Stimulated activated CD8-positive, alpha-beta memory T cell treated with anti-CD3 and anti-CD28 coated beads, Interleukin-15, amount 100 ng/mL, for 48 hours (primary cell): ENCODE results near the gene GDNF.
"Not testable (repeated sequence)": the region's sequence is repeated elsewhere in the genome, so short reads cannot be mapped to it uniquely, and the experiment has no call there.

Source experiments
- DNase-seq, 2 donors: peaks; one replicate each; pipeline ENCODE4 v3.0.0-alpha.2; 2020; ENCODE audit warnings: low read depth in 2 of 2

Gene GDNF, protein sequence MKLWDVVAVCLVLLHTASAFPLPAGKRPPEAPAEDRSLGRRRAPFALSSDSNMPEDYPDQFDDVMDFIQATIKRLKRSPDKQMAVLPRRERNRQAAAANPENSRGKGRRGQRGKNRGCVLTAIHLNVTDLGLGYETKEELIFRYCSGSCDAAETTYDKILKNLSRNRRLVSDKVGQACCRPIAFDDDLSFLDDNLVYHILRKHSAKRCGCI

DNA sequence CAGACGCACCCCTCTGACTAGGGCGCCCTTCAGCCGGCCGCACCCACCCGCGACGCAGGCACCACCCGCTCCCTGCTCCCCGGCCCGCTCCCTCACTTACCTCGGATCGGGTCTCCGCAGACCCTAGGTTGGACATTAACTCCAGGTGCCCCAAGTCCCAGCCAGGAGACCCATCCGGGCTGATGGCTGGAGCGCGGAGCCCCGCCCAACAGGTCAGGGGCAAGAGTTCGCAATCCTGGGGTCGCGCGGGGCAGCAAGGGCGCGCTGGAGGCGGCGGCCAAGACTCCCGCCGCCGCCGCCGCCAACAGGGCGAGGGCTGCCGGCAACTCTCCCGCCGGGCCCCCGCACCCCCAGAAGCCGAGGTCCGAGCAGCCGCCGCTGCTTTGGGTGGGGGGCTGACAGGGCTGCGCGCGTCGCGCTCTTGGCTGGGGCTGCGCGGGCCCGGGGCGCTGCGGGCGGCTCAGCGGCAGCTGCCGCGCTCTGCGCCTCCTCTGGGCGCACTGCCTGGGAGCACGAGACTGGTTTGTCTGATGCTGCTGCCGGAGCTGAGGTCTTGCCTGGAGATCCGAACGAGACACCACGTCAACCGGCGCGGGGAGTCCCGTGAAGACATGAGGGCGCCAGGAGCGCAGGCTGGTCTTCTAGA, at the start of gene GDNF:
GDNF (minus strand) TSS at position 635 of the 646 bp plus-strand sequence. CDS start 5,245 bp downstream, outside the sequence.
- no peak for DNase-seq

- no peak for DNase-seq
Measured at GRCh38 chr5:37888476-37888875, 48.6 kb upstream of the GDNF start.

GRCh38 chr5:37886242-37886905, 46.5 kb upstream of the GDNF start:
- no peak for DNase-seq

GRCh38 chr5:37882636-37883035, 42.8 kb upstream of the GDNF start:
- DNase-seq: no peak

- no peak for DNase-seq
Measured at GRCh38 chr5:37881359-37881758, 41.5 kb upstream of the GDNF start.

GRCh38 chr5:37876943-37877342, 37.1 kb upstream of the GDNF start:
- DNase-seq: no peak

- DNase-seq: no peak
Measured at GRCh38 chr5:37876245-37876644, 36.4 kb upstream of the GDNF start.

DNA sequence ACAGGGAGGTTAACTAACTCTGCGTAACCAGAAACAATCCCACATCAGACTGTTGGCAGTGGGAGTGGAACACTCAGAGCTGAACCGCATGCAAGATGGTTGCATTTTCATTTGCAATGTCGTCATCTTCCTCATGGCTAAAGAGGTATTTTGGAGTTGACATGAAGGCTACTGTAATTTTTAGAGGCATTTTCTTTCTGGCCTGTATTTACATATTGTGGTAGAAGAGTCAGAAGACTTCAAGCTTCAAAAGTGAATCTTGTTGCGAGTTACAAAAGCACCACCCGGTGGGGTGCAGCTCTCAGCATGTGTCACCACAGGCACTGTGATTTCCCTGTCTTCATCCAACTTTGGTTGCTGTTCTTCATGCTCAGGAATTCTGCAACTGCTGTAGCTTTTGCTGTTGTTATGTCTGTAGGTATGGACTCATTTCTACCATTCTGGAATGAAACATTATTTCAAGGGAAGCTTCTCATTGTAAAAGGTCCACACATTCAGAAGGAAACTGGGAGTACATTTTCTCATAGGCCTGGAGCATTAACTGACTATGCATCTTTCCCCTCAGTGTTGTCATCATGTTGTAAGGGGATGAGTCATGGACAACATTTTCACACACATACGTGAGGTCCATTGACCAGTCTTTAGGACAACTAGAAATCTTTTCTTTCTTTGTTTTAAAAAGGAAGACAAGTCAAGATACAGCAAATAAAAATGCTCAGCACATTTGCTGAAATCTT, 35.4 kb upstream of the GDNF start:
- no peak for DNase-seq

- DNase-seq: no peak
Measured at GRCh38 chr5:37873988-37874387, 34.1 kb upstream of the GDNF start.

DNA sequence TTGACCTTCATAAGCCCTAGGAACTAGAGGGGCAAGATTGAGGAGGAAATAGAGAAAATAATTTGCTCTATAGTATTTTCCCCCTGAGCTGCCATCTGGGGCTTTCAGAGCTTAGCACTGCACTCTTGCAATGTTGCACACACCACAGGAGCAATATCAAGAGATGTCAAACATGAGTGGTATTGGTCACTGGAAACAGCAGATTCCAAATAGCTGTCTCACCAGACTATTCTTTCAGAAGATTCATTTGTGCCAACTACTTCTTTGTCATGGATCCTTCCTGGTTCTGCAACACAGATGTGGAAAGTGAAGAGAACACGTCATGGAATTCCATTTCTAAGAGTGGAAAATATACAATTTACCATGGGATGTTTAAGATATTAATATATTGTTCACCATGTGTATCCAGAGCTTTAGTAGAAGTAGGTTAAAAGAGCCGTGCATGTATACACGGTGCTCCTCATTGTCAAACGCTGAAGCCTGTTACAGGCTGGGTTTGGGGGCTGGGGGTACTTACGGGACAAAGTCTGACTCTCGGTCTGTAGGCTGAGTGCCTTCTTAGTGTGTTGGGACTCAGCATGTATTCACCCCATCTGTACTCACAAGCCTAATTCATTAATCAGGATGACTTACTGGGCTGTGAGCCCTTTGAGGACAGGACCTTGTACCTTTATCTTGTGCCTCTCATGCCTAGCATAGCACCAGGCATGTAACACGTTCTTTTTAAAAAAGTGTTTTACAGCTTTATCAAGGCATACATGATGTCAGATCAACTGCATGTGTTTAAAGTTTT, 31.4 kb upstream of the GDNF start:
- DNase-seq: no peak

DNA sequence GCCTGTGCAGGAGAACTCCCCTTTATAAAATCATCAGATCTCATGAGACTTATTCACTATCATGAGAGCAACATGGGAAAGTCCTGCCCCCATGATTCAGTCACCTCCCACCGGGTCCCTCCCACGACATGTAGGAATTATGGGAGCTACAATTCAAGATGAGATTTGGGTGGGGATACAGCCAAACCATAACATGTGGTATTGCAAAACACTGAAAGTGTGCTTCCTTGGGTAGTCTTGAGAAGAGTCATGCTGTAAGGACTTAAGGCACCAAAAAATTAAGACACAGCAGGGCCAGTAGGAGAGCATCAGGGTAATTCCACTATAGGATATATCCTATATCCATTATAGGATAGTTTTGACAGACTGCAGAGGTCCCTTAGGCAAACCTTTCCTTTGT, 29.4 kb upstream of the GDNF start:
- no peak for DNase-seq

DNA sequence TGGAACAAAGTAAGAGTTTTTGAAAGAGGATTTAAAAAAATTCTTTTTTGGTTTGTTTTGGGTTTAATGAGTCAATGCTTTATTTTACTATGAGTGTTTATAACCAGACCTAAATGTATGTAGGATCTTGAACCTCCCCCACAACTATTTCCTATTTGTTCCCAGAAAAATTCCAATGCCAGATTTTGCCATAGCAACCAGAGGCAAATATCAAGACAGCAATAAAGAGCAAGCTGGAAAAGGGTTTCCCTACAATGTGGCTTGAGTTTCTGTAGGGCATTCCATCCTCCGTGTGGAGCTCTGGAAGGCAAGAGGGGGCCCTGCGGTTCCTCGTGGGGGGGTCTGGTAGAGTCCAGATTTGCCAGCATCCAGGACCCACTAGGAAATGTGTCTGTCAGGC, 27.8 kb upstream of the GDNF start:
- no peak for DNase-seq

GRCh38 chr5:37862907-37863306, 23.1 kb upstream of the GDNF start:
- DNase-seq: not testable (repeated sequence)

DNA sequence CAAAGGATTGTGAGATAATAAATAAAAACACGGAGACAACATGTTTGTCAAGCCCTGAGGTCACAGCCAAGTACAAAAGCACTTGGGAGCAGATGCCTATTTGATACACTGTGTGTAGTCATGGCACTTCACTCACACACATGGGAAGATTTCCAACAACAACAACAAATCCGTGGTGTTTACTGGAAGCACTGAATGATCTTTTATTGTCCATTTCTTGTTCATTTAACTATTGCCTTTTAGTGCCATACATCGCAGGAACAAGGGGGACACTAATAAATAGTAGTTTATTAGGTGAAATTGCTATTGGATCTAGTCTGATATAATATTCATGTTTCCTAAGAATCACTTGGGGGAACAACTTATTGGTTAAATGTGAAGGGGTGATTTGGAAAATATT, 20.4 kb upstream of the GDNF start:
- no peak for DNase-seq

GRCh38 chr5:37859805-37860204, 20.0 kb upstream of the GDNF start:
- DNase-seq: no peak

DNA sequence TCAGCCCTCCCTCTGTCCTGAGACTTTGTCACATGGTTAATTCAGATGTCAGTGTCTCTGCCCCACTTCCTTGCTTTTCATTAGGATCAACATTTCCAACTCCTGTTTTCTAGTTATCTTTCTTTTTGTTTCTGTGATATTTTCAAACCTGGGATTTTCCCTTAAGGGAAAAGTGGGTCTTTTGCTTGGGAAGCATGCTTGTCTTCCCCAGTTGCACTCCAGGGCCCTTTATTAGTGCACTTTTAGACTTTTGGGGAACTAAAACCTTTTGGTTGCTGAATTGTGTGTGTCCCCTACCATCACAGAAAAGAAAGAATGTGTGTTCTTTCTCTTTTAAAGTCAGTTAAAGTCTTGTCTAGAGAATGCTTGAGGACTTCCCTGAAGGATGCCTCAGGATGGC, 18.4 kb upstream of the GDNF start:
- no peak for DNase-seq

DNA sequence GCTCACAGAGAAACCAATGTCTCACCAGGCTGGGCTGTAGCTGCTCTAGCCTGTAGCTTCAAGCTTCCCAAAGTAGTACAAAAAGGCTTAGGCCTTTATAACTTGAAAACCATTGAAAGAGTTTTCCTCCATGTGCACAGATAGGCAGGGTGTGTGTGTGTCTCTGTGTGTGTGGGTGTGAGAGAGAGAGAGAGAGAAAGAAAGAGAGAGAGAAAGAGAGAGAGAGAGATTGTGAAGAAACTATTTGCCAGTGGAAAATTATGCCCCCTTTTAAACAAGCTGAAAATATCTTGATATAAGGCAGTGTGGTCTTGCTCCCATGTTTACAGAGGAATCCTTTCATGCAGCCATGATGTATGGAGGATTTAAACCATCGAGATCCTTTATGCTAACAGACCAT, 17.9 kb upstream of the GDNF start:
- DNase-seq: no peak

DNA sequence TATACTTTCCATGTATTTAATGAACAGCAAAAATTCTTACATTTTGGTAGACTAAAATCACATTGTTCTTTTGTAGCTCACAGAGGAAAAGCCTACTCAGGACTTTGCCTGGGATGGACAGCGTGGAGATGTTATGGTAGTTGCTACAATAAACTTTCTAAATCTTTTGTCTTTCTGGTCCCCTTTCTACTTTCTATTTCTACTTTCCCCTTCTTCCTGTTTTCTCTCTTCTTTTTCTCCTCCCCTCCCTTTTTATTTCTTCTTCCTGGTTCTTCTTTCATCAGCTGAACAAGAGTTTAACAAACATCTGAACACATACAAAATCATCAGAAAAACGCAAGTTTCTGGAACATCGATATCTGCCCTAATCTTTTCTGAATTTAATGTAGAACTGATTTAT, 15.6 kb upstream of the GDNF start:
- DNase-seq: no peak

GRCh38 chr5:37851305-37851704, 11.5 kb upstream of the GDNF start:
- no peak for DNase-seq

DNA sequence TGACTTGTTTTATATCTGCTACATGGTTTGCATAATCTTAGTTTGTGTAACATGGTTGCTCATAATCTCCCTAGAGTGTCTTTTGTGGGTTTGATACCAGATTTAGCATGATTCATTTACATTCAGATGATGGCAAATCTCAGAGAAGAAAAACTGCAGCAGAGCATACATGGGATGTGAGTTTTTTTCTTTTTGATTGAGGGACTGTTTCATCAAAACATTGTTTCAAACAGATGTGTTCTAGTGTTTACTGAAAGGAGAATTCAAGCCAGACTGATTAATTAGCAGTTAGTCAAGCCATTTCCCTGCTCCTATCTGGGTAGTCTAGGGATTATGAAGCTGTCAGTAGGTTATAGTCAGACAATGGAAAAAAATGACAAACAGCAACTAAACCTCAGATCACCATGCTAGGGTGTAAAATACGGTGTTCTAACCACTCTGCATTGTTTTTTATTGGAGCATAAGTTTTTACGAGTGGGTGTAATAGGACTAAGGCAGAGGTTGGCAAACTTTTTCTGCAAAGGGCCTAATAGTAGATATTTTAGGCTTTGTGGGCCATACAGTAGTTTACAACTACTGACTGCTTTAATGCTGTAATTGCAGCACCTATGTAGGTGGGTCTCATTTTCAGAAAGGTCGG, 10.5 kb upstream of the GDNF start:
- no peak for DNase-seq

- DNase-seq: no peak
Measured at GRCh38 chr5:37849641-37850040, 9.8 kb upstream of the GDNF start.
